ENCODE measurements around the gene TMEM174. TPM values are rescaled to one million over a fixed set of nuclear protein-coding genes. Genes with fewer than 3 reads are reported as not detected.

TMEM174 gene
- total and polyA plus RNA-seq, 2 donors from 2014 or later, result 1.1 to 59.0 TPM

DNA sequence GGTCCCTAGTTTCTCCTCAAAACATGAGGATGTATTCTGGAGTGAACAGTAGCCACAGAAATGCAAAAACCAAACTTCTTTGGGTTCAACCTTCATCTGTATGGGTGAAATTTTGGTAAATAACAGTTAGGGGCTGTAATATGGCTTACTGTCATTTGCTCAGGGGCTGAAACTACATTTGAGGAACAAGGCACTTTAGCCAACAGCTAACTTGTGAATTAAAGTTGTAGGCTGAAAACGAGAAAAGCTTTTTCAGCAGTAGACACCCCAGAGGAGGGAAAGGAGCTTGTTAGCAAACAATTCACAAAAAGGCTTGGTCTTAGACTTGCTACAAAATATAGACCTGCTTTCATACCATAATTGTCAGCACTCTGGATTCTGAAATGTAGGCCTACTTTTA is 46.0 kb upstream of the TMEM174 start:
- H3K27me3 ChIP-seq (ENCODE audit: control insufficient read depth, insufficient read depth, low read length), result no peaks in the 10 kb centered on the region
- no peak overlapping the region for H3K9ac ChIP-seq (ENCODE audit: low read length in 3 of 3)
- intact Hi-C loops (cut with DNase I), result no loop called here
- peaks cover 0 to 9% (median 0%) of the 10 kb centered on the region in 3 donors for H3K4me1 ChIP-seq (ENCODE audit: control insufficient read depth in 2 of 3, insufficient read depth in 2 of 3, low read depth in 1 of 3, low read length in 3 of 3)
- TF ChIP-seq, protein P1, sequence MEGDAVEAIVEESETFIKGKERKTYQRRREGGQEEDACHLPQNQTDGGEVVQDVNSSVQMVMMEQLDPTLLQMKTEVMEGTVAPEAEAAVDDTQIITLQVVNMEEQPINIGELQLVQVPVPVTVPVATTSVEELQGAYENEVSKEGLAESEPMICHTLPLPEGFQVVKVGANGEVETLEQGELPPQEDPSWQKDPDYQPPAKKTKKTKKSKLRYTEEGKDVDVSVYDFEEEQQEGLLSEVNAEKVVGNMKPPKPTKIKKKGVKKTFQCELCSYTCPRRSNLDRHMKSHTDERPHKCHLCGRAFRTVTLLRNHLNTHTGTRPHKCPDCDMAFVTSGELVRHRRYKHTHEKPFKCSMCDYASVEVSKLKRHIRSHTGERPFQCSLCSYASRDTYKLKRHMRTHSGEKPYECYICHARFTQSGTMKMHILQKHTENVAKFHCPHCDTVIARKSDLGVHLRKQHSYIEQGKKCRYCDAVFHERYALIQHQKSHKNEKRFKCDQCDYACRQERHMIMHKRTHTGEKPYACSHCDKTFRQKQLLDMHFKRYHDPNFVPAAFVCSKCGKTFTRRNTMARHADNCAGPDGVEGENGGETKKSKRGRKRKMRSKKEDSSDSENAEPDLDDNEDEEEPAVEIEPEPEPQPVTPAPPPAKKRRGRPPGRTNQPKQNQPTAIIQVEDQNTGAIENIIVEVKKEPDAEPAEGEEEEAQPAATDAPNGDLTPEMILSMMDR (IDR thresholded peaks at IDR 0.05; ENCODE audit: borderline replicate concordance, extremely low read depth, insufficient read depth), result no peak
- H3K4me3 ChIP-seq (ENCODE audit: low read length in 3 of 3), result no peak overlapping the region
- no peaks in the 10 kb centered on the region for H3K9me3 ChIP-seq (ENCODE audit: control insufficient read depth in 2 of 3, insufficient read depth in 1 of 3, low read length in 3 of 3)
- no peak overlapping the region for H3K27ac ChIP-seq (ENCODE audit: low read depth in 2 of 2, low read length in 2 of 2)
- DNase-seq (no peak), FAIRE-seq (no peak)
- H3K36me3 ChIP-seq (ENCODE audit: control insufficient read depth in 2 of 3, insufficient read depth in 3 of 3, low read length in 3 of 3), result no peaks in the 10 kb centered on the region

DNA sequence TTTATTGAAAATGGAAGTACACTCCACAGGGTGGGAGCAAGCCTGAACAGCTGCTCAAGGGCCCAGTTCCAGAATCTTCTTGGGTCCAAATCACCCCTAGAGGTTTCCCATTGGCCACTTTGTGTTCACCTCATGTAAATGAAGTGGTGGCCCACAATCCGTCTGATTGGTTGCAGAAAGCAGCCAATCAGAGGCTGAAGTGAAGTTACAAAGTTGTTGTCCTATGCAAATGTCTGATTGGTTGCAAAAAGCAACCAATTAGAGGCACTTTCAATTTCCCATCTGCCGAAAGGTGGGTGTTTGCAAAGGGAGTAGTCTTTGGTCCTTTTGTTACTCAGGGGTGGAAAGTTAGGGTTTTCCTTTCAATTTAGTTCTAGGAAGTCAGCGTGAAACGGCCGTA is 43.9 kb upstream of the TMEM174 start:
- no peak overlapping the region for H3K27ac ChIP-seq (ENCODE audit: low read depth in 2 of 2, low read length in 2 of 2)
- H3K36me3 ChIP-seq (ENCODE audit: control insufficient read depth in 2 of 3, insufficient read depth in 3 of 3, low read length in 3 of 3), result no peaks in the 10 kb centered on the region
- H3K9me3 ChIP-seq (ENCODE audit: control insufficient read depth in 2 of 3, insufficient read depth in 1 of 3, low read length in 3 of 3), result no peaks in the 10 kb centered on the region
- DNase-seq, result no peak
- TF ChIP-seq, protein P1 (IDR thresholded peaks at IDR 0.05; ENCODE audit: borderline replicate concordance, extremely low read depth, insufficient read depth), result no peak
- intact Hi-C loops (cut with DNase I), result no loop called here
- no peak for FAIRE-seq
- no peak overlapping the region for H3K4me3 ChIP-seq (ENCODE audit: low read length in 3 of 3)
- no peak overlapping the region for H3K9ac ChIP-seq (ENCODE audit: low read length in 3 of 3)
- peaks cover 0 to 20% (median 2%) of the 10 kb centered on the region in 3 donors for H3K4me1 ChIP-seq (ENCODE audit: control insufficient read depth in 2 of 3, insufficient read depth in 2 of 3, low read depth in 1 of 3, low read length in 3 of 3)
- H3K27me3 ChIP-seq (ENCODE audit: control insufficient read depth, insufficient read depth, low read length), result no peaks in the 10 kb centered on the region

DNA sequence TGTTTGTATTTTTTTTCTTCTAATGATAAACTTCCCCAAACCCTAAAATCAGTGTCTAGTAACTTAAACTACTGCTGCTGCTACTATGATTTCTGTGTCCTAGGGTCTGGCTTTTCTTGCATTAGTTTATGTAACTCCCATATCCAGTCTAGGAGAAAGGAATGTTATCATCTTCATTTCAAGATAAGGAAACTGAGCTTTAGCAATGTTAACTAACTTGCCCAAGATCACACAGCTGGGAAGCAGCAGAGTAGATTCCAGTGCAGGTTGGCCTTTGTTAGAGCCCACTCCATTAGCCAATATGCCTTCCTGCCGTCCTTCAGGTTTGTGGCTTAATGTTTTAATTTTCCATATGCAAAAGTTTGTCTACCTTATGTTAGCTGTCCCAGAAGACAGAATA is 42.2 kb upstream of the TMEM174 start:
- intact Hi-C loops (cut with DNase I), result no loop called here
- no peak for FAIRE-seq
- no peaks in the 10 kb centered on the region for H3K36me3 ChIP-seq (ENCODE audit: control insufficient read depth in 2 of 3, insufficient read depth in 3 of 3, low read length in 3 of 3)
- H3K9me3 ChIP-seq (ENCODE audit: control insufficient read depth in 2 of 3, insufficient read depth in 1 of 3, low read length in 3 of 3), result no peaks in the 10 kb centered on the region
- no peak overlapping the region for H3K27ac ChIP-seq (ENCODE audit: low read depth in 2 of 2, low read length in 2 of 2)
- H3K4me3 ChIP-seq (ENCODE audit: low read length in 3 of 3), result no peak overlapping the region
- H3K4me1 ChIP-seq (ENCODE audit: control insufficient read depth in 2 of 3, insufficient read depth in 2 of 3, low read depth in 1 of 3, low read length in 3 of 3), result peaks cover 0 to 22% (median 6%) of the 10 kb centered on the region in 3 donors
- no peak overlapping the region for H3K9ac ChIP-seq (ENCODE audit: low read length in 3 of 3)
- DNase-seq, result no peak
- H3K27me3 ChIP-seq (ENCODE audit: control insufficient read depth, insufficient read depth, low read length), result no peaks in the 10 kb centered on the region
- TF ChIP-seq, protein P1 (IDR thresholded peaks at IDR 0.05; ENCODE audit: borderline replicate concordance, extremely low read depth, insufficient read depth), result no peak

Measured in kidney (tissue), 14 donors.